Keratinocyte (primary cell): Measurements from ENCODE around the gene NEDD8. TPM values are rescaled to one million over a fixed set of nuclear protein-coding genes. Genes with fewer than 3 reads are reported as not detected.
"Not testable (repeated sequence)": the region's sequence is repeated elsewhere in the genome, so short reads cannot be mapped to it uniquely, and the experiment has no call there.

Source experiments
- DNase-seq: peaks from one replicate; pipeline ENCODE4 v3.0.0-alpha.2; 2011; ENCODE audit warnings: low read depth, missing footprints, low spot score
- FAIRE-seq: peaks from 2 replicates; lab custom pipeline; 2011; peaks lifted over from hg19 to GRCh38; lab: Jason Lieb, UNC
- H2AFZ ChIP-seq: 2 replicates; pipeline ENCODE4 v1.6.0; 2012; ENCODE audit warnings: low read length, control low read depth, inconsistent platforms; ENCODE audit not compliant: control insufficient read depth
- H3K27ac ChIP-seq: 2 replicates; pipeline ENCODE4 v1.5.1; 2011; ENCODE audit warnings: low read length; ENCODE audit not compliant: control insufficient read depth, insufficient read depth
- H3K27me3 ChIP-seq: 3 replicates; pipeline ENCODE4 v1.6.0; 2011; ENCODE audit warnings: low read length; ENCODE audit not compliant: control insufficient read depth, insufficient read depth; ENCODE audit errors: extremely low read depth
- H3K36me3 ChIP-seq, 2 experiments: 2 replicates in 1 of 2; 3 replicates in 1 of 2; pipeline ENCODE4 v1.5.1; 2011; ENCODE audit warnings: low read length in 2 of 2, mild to moderate bottlenecking in 1 of 2; ENCODE audit not compliant: control insufficient read depth in 2 of 2, insufficient read depth in 2 of 2; ENCODE audit errors: extremely low read depth in 1 of 2
- H3K4me1 ChIP-seq: 3 replicates; pipeline ENCODE4 v1.5.1; 2011; ENCODE audit warnings: low read length; ENCODE audit not compliant: control insufficient read depth, insufficient read depth; ENCODE audit errors: extremely low read depth
- H3K4me2 ChIP-seq: 3 replicates; pipeline ENCODE4 v1.6.0; 2011; ENCODE audit warnings: low read depth, low read length; ENCODE audit not compliant: control insufficient read depth, insufficient read depth; ENCODE audit errors: extremely low read depth
- H3K4me3 ChIP-seq, 3 experiments: fragments of 200-600 bp in 1 of 3; sonication (generic) in 1 of 3; 2 replicates in 2 of 3; 3 replicates in 1 of 3; pipeline ENCODE4 v1.5.1; 2011 to 2016; ENCODE audit warnings: low read length in 3 of 3, mild to moderate bottlenecking in 3 of 3, control low read depth in 2 of 3, inconsistent platforms in 1 of 3, low read depth in 1 of 3, mixed read lengths in 1 of 3, mixed run types in 1 of 3, moderate library complexity in 1 of 3; ENCODE audit not compliant: control insufficient read depth in 2 of 3, insufficient read depth in 2 of 3; ENCODE audit errors: extremely low read depth in 1 of 3
- H3K79me2 ChIP-seq: 2 replicates; pipeline ENCODE4 v1.6.0; 2012; ENCODE audit warnings: low read length; ENCODE audit not compliant: control insufficient read depth, insufficient read depth
- H3K9ac ChIP-seq: 3 replicates; pipeline ENCODE4 v1.6.0; 2011; ENCODE audit warnings: low read length; ENCODE audit not compliant: control insufficient read depth, insufficient read depth; ENCODE audit errors: extremely low read depth
- H3K9me1 ChIP-seq: 3 replicates; pipeline ENCODE4 v1.6.0; 2011; ENCODE audit warnings: low read length; ENCODE audit not compliant: control insufficient read depth, insufficient read depth; ENCODE audit errors: extremely low read depth
- H3K9me3 ChIP-seq: 2 replicates; pipeline ENCODE4 v1.5.1; 2012; ENCODE audit warnings: low read depth, low read length; ENCODE audit not compliant: control insufficient read depth
- H4K20me1 ChIP-seq: 3 replicates; pipeline ENCODE4 v1.6.0; 2011; ENCODE audit warnings: low read length; ENCODE audit not compliant: control insufficient read depth, insufficient read depth; ENCODE audit errors: extremely low read depth
- CTCF ChIP-seq, 3 experiments: IDR thresholded peaks in 1 of 3; conservative IDR thresholded peaks in 1 of 3; optimal IDR thresholded peaks in 1 of 3; 2 replicates in 2 of 3; 3 replicates in 1 of 3; pipeline versions ENCODE3 to v1.5.1; 2011; ENCODE audit warnings: low read length in 3 of 3, mild to moderate bottlenecking in 3 of 3, moderate library complexity in 2 of 3, control low read depth in 1 of 3, inconsistent platforms in 1 of 3; ENCODE audit not compliant: insufficient read depth in 2 of 3; ENCODE audit errors: extremely low read depth in 1 of 3
- dilution Hi-C: fragments of 300-500 bp; cut with MboI; formaldehyde crosslinking; loops from one replicate; pipeline ENCODE4 v1.7.0; 2020; ENCODE audit warnings: low sequenced_read_pairs; ENCODE audit not compliant: extremely low pct_ligation_motif_present
- polyA plus RNA-seq, 5 experiments: library from polyadenylated mRNA; depleted of rRNA in 3 of 5; stranded (reverse) in 3 of 5; stranded (forward) in 1 of 5; unstranded in 1 of 5; fragments of >200 nt; gene quantifications; 1 replicate in 1 of 5; 2 replicates in 3 of 5; 3 replicates in 1 of 5; pipeline versions ENCODE4 v1.2.1 to v1.2.3, GENCODE V29; 2011 to 2012; ENCODE audit warnings: missing spikeins in 2 of 5, low read depth in 1 of 5, low replicate concordance in 1 of 5

The NEDD8 gene
- polyA plus RNA-seq, 1 donor (not counting 4 experiments of a cell fraction or from before 2014, with no cell fraction given), result 509 TPM

- Histone ChIP-seq H3K27ac (no peak overlapping the region), H3K4me3 (no peak overlapping the region), H3K79me2 (no peaks in the 10 kb centered on the region), H3K9me3 (no peaks in the 10 kb centered on the region), H3K4me2 (no peak overlapping the region), H3K36me3 (peaks cover 19 to 25% of the 10 kb centered on the region in 2 experiments), H4K20me1 (no peaks in the 10 kb centered on the region), H3K4me1 (no peaks in the 10 kb centered on the region), H2AFZ (no peak overlapping the region), H3K9ac (no peak overlapping the region), H3K9me1 (no peaks in the 10 kb centered on the region), H3K27me3 (no peaks in the 10 kb centered on the region)
- dilution Hi-C loops, result no loop called here
- no peak for TF ChIP-seq CTCF (optimal IDR thresholded peaks at IDR 0.05 in 1 of 3, IDR thresholded peaks at IDR 0.05 in 1 of 3, conservative IDR thresholded peaks at IDR 0.05 in 1 of 3; ENCODE audit: extremely low read depth in 1 of 3, insufficient read depth in 2 of 3, low read length in 3 of 3)
- FAIRE-seq, result no peak
- no peak for DNase-seq
These were observed 27.7 kb downstream of the NEDD8 start for GRCh38 chr14:24204163-24205146.

- H3K9me3 ChIP-seq, H3K4me3 ChIP-seq, H4K20me1 ChIP-seq, FAIRE-seq, H3K9me1 ChIP-seq, H3K27ac ChIP-seq, H3K79me2 ChIP-seq, H3K4me1 ChIP-seq, H3K9ac ChIP-seq, H3K4me2 ChIP-seq, H2AFZ ChIP-seq, H3K27me3 ChIP-seq, DNase-seq, dilution Hi-C loops: not testable (repeated sequence)
- H3K36me3 ChIP-seq, result peaks cover 19 to 25% of the 10 kb centered on the region in 2 experiments
These were observed 28.8 kb downstream of the NEDD8 start for GRCh38 chr14:24203249-24203886.

GRCh38 chr14:24202538-24202937 lies 29.6 kb downstream of the NEDD8 start:
- H3K27me3 ChIP-seq, H4K20me1 ChIP-seq, dilution Hi-C loops, H3K79me2 ChIP-seq, H3K9me3 ChIP-seq, H3K9me1 ChIP-seq, H2AFZ ChIP-seq, DNase-seq, FAIRE-seq, H3K9ac ChIP-seq, H3K4me3 ChIP-seq, H3K4me1 ChIP-seq, H3K27ac ChIP-seq, H3K4me2 ChIP-seq: not testable (repeated sequence)
- peaks cover 14 to 22% of the 10 kb centered on the region in 2 experiments for H3K36me3 ChIP-seq
